HEK293 (cell line): ENCODE data around the gene ZNF394.

ENCODE experiments used
- CTCF ChIP-seq: fragments of 450-650 bp; formaldehyde crosslinking; IDR thresholded peaks from 2 replicates; pipeline ENCODE4 v1.5.1; 2016; ENCODE audit warnings: missing biosample characterization, missing genetic modification characterization
- YY1 ChIP-seq: fragments of 450-650 bp; formaldehyde crosslinking; IDR thresholded peaks from 2 replicates; pipeline ENCODE4 v1.5.1; 2018; ENCODE audit warnings: missing biosample characterization, missing genetic modification characterization
- ZFP3 ChIP-seq: fragments of 450-650 bp; formaldehyde crosslinking; IDR thresholded peaks from 2 replicates; pipeline ENCODE4 v1.5.1; 2016; ENCODE audit warnings: low read depth, missing biosample characterization, missing genetic modification characterization
- ZNF10 ChIP-seq: fragments of 450-650 bp; formaldehyde crosslinking; IDR thresholded peaks from 2 replicates; pipeline ENCODE4 v1.5.1; 2017; ENCODE audit warnings: missing biosample characterization, missing genetic modification characterization
- ZNF175 ChIP-seq: fragments of 450-650 bp; formaldehyde crosslinking; IDR thresholded peaks from 2 replicates; pipeline ENCODE4 v1.5.1; 2016; ENCODE audit warnings: missing biosample characterization, missing genetic modification characterization
- ZNF239 ChIP-seq: fragments of 450-650 bp; formaldehyde crosslinking; IDR thresholded peaks from 2 replicates; pipeline ENCODE4 v1.5.1; 2016; ENCODE audit warnings: missing biosample characterization, missing genetic modification characterization
- ZNF488 ChIP-seq: fragments of 450-650 bp; formaldehyde crosslinking; IDR thresholded peaks from 2 replicates; pipeline ENCODE4 v1.5.1; 2016; ENCODE audit warnings: missing biosample characterization, missing genetic modification characterization
- TF ChIP-seq, protein P1 (sequence below): fragments of 450-650 bp; formaldehyde crosslinking; IDR thresholded peaks from 2 replicates; pipeline ENCODE4 v1.5.1; 2017; ENCODE audit warnings: missing biosample characterization, missing genetic modification characterization
- TF ChIP-seq, protein P2 (sequence below): fragments of 450-650 bp; formaldehyde crosslinking; conservative IDR thresholded peaks from 2 replicates; pipeline ENCODE4 v1.5.1; 2016; ENCODE audit warnings: low read depth, missing biosample characterization, missing genetic modification characterization

- TF ChIP-seq CTCF (no peak), ZNF175 (tag by site-specific recombination) (no peak), YY1 (tag by site-specific recombination) (no peak), ZNF239 (tag by site-specific recombination) (no peak), ZNF488 (no peak), ZNF10 (tag by site-specific recombination) (no peak), ZFP3 (no peak)
- TF ChIP-seq, protein P1, sequence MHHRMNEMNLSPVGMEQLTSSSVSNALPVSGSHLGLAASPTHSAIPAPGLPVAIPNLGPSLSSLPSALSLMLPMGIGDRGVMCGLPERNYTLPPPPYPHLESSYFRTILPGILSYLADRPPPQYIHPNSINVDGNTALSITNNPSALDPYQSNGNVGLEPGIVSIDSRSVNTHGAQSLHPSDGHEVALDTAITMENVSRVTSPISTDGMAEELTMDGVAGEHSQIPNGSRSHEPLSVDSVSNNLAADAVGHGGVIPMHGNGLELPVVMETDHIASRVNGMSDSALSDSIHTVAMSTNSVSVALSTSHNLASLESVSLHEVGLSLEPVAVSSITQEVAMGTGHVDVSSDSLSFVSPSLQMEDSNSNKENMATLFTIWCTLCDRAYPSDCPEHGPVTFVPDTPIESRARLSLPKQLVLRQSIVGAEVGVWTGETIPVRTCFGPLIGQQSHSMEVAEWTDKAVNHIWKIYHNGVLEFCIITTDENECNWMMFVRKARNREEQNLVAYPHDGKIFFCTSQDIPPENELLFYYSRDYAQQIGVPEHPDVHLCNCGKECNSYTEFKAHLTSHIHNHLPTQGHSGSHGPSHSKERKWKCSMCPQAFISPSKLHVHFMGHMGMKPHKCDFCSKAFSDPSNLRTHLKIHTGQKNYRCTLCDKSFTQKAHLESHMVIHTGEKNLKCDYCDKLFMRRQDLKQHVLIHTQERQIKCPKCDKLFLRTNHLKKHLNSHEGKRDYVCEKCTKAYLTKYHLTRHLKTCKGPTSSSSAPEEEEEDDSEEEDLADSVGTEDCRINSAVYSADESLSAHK (tag by site-specific recombination) = no peak
- TF ChIP-seq, protein P2, sequence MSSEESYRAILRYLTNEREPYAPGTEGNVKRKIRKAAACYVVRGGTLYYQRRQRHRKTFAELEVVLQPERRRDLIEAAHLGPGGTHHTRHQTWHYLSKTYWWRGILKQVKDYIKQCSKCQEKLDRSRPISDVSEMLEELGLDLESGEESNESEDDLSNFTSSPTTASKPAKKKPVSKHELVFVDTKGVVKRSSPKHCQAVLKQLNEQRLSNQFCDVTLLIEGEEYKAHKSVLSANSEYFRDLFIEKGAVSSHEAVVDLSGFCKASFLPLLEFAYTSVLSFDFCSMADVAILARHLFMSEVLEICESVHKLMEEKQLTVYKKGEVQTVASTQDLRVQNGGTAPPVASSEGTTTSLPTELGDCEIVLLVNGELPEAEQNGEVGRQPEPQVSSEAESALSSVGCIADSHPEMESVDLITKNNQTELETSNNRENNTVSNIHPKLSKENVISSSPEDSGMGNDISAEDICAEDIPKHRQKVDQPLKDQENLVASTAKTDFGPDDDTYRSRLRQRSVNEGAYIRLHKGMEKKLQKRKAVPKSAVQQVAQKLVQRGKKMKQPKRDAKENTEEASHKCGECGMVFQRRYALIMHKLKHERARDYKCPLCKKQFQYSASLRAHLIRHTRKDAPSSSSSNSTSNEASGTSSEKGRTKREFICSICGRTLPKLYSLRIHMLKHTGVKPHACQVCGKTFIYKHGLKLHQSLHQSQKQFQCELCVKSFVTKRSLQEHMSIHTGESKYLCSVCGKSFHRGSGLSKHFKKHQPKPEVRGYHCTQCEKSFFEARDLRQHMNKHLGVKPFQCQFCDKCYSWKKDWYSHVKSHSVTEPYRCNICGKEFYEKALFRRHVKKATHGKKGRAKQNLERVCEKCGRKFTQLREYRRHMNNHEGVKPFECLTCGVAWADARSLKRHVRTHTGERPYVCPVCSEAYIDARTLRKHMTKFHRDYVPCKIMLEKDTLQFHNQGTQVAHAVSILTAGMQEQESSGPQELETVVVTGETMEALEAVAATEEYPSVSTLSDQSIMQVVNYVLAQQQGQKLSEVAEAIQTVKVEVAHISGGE = no peak
Measured at GRCh38 chr7:99468336-99468918, 31.7 kb downstream of the ZNF394 start.
